NCI-H1417 treated with DMSO at 0.1 percent for 48 hours (cell line): Measurements from ENCODE around the gene NOSTRIN.
"Not testable (repeated sequence)": the region's sequence is repeated elsewhere in the genome, so short reads cannot be mapped to it uniquely, and the experiment has no call there.

Experiments used
- DNase-seq: peaks from one replicate; lab custom pipeline; 2025; lab: John Stamatoyannopoulos, UW

The NOSTRIN gene

GRCh38 chr2:168790226-168790902 is 12.1 kb upstream of the NOSTRIN start:
- no peak for DNase-seq

- not testable (repeated sequence) for DNase-seq
Observed at GRCh38 chr2:168791140-168791539, 11.3 kb upstream of the NOSTRIN start.

- DNase-seq, result no peak
Observed at GRCh38 chr2:168793596-168793995, 8.8 kb upstream of the NOSTRIN start.

- no peak for DNase-seq
Observed at GRCh38 chr2:168794968-168795367, 7.5 kb upstream of the NOSTRIN start.

GRCh38 chr2:168796090-168796577 is 6.3 kb upstream of the NOSTRIN start:
- no peak for DNase-seq

GRCh38 chr2:168796583-168797285 is 5.7 kb upstream of the NOSTRIN start:
- no peak for DNase-seq

GRCh38 chr2:168797286-168797655 is 5.2 kb upstream of the NOSTRIN start:
- no peak for DNase-seq

- DNase-seq, result no peak
Observed at GRCh38 chr2:168798076-168798887, 4.2 kb upstream of the NOSTRIN start.

- no peak for DNase-seq
Observed at GRCh38 chr2:168798888-168799410, 3.5 kb upstream of the NOSTRIN start.

GRCh38 chr2:168801471-168801870 is 966 bp upstream of the NOSTRIN start:
- DNase-seq, result no peak

GRCh38 chr2:168802859-168803725 is 655 bp downstream of the NOSTRIN start:
- DNase-seq, result no peak

GRCh38 chr2:168804214-168804613 is 1.8 kb downstream of the NOSTRIN start:
- no peak for DNase-seq

- DNase-seq, result no peak
Observed at GRCh38 chr2:168805615-168806014, 3.2 kb downstream of the NOSTRIN start.

GRCh38 chr2:168809537-168809936 is 7.1 kb downstream of the NOSTRIN start:
- DNase-seq, result no peak

- no peak for DNase-seq
Observed at GRCh38 chr2:168810235-168810634, 7.8 kb downstream of the NOSTRIN start.

GRCh38 chr2:168811696-168812095 is 9.3 kb downstream of the NOSTRIN start:
- DNase-seq, result no peak

GRCh38 chr2:168814046-168814445 is 11.6 kb downstream of the NOSTRIN start:
- DNase-seq, result no peak

- no peak for DNase-seq
Observed at GRCh38 chr2:168814939-168815907, 12.8 kb downstream of the NOSTRIN start.

GRCh38 chr2:168816369-168816768 is 13.9 kb downstream of the NOSTRIN start:
- DNase-seq, result no peak

- no peak for DNase-seq
Observed at GRCh38 chr2:168819050-168819715, 16.7 kb downstream of the NOSTRIN start.
